Activated CD8-positive, alpha-beta memory T cell treated with anti-CD3 and anti-CD28 coated beads, Interleukin-2, amount 10 ng/mL, durations not matched to agents 7 days and 5 days (primary cell): Measurements from ENCODE around the gene E2F7. TPM values are rescaled to one million over a fixed set of nuclear protein-coding genes. Genes with fewer than 3 reads are reported as not detected.
"Not testable (repeated sequence)": the region's sequence is repeated elsewhere in the genome, so short reads cannot be mapped to it uniquely, and the experiment has no call there.

Experiments
- ATAC-seq: fragments of 150-1000 bp; cut with Tn5 transposase; one replicate; pipeline ENCODE4 v1.10.0; 2021; ENCODE audit warnings: moderate library complexity
- CTCF ChIA-PET: fragments of 350-600 bp; sonication (Branson Sonifier 250); formaldehyde crosslinking; loops from one replicate; lab custom pipeline; 2021; ENCODE audit warnings: antibody characterized with exemption; lab: Charles Lee
- DNase-seq: peaks from one replicate; pipeline ENCODE4 v3.0.0-alpha.2; 2020
- H3K27ac Mint-ChIP-seq: one replicate; pipeline ENCODE4 v1.8.0; 2021; ENCODE audit warnings: mild to moderate bottlenecking, mixed read lengths
- H3K27me3 Mint-ChIP-seq: one replicate; pipeline ENCODE4 v1.8.0; 2021; ENCODE audit warnings: mixed read lengths
- H3K36me3 Mint-ChIP-seq: one replicate; pipeline ENCODE4 v1.8.0; 2021; ENCODE audit warnings: mild to moderate bottlenecking, mixed read lengths
- H3K4me1 Mint-ChIP-seq: one replicate; pipeline ENCODE4 v1.8.0; 2021; ENCODE audit warnings: mixed read lengths
- H3K4me3 Mint-ChIP-seq: one replicate; pipeline ENCODE4 v1.8.0; 2021; ENCODE audit warnings: mild to moderate bottlenecking, moderate library complexity, mixed read lengths
- H3K9me3 Mint-ChIP-seq: one replicate; pipeline ENCODE4 v1.8.0; 2022; ENCODE audit warnings: low read depth, mixed read lengths
- total RNA-seq, 2 experiments: library from RNA; stranded (reverse); gene quantifications; one replicate each; pipeline ENCODE4 v1.2.3, GENCODE V29; 2021

The E2F7 gene
- total RNA-seq, result 10 to 100 TPM; 20.2 to 26.1 TPM

DNA sequence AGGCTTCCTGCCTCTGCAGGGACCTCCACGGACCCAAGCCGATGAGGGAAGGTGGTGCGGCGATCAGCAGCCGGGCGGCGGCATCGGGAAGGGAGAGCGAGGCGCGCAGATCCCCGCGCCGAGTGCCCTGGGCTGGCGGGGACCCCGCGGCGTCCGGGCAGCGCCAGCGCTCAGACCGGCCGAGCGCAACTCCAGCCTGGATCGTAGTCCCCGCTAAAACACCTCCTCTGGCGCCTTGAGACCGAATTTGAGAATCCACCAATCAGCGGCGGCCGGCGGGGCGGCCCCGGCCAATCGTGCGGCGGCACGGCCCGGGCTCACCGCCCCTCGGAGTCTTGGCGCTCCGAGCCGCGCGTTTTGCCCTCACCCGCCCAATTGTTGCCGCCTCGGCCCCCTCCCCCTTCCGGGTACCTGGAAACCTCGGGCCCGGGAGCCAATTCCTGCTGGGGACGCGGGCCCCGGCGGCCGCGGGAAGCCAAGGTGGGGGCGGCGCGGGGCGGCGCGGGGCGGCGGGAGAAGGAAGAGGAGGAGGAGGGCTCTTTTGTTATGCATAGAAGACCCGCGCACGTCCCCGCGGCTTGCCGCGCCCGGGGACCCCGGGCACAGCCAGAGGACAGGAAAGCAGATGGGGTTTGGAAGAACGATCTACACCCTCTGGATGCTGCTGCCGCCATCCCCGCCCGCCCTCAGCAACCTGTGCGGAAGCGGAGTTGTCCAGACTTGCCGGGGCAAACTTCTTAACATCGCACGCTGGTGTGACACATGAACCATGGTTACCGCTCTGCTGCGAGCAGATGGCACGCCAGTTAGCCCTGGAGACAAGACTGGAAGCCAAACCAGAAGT lies at the start of gene E2F7:
Gene E2F7, minus strand, starts transcription at position 209 of the 844 bp plus-strand sequence. CDS start 934 bp downstream, outside the sequence.
- CTCF ChIA-PET, result no interaction called here
- H3K4me1 Mint-ChIP-seq, result peaks cover 40% of the 10 kb centered on the region
- peaks cover 31% of the 10 kb centered on the region for H3K36me3 Mint-ChIP-seq
- peak within 1 kb of the TSS; percentile 83 for H3K27ac Mint-ChIP-seq
- H3K27me3 Mint-ChIP-seq, result peaks cover 17% of the 10 kb centered on the region
- DNase-seq (peak; percentile 91), ATAC-seq (peak; percentile 97)
- no peaks in the 10 kb centered on the region for H3K9me3 Mint-ChIP-seq
- peak within 1 kb of the TSS; percentile 79 for H3K4me3 Mint-ChIP-seq

DNA sequence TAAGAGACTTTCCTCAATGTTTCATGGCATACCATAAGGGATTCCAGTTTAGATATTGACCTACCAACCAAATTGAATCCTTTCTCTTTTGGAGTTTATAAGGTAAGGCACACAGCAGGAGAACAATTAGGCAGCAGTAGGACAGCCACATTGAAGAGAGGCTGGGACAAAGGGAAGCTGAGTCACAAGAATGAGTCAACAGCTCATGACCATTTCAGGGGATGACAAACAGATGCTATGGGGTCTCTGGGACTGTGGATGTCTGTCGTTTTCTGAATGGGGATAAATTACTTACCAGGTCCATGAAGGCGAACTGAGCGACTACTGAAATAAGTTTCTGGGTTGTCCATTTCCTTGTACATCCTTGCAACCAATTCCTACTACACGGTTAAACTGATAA lies 48.6 kb upstream of the E2F7 start:
- Mint-ChIP-seq H3K27ac (no peak overlapping the region), H3K27me3 (no peaks in the 10 kb centered on the region), H3K36me3 (no peaks in the 10 kb centered on the region), H3K4me3 (no peak overlapping the region), H3K4me1 (no peaks in the 10 kb centered on the region), H3K9me3 (peaks cover 3% of the 10 kb centered on the region)
- CTCF ChIA-PET, result no interaction called here
- DNase-seq (no peak), ATAC-seq (no peak)

DNA sequence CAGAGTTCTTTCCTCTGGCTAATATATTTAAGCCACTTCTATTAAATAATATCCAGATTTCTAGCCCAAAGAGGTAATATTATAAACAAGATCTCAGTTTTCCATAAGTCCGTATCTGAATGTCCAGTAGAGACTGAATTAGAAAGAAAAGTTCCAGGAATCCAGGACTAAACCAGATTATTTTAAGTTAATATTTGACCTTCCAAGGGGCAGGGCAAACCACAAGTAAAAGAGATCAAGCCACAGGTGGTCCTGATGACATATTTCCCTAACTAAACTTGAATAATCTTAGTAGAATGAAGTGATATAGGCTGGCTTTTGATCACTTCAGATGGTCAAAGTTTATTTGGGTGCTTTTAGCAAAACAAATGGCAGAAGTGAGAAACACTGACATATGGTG lies 43.3 kb upstream of the E2F7 start:
- ATAC-seq, result no peak
- H3K4me3 Mint-ChIP-seq, result no peak overlapping the region
- no peak overlapping the region for H3K27ac Mint-ChIP-seq
- DNase-seq, result no peak
- H3K36me3 Mint-ChIP-seq, result no peaks in the 10 kb centered on the region
- H3K9me3 Mint-ChIP-seq, result peaks cover 3% of the 10 kb centered on the region
- H3K4me1 Mint-ChIP-seq, result peaks cover 1% of the 10 kb centered on the region
- CTCF ChIA-PET, result no interaction called here
- no peaks in the 10 kb centered on the region for H3K27me3 Mint-ChIP-seq

DNA sequence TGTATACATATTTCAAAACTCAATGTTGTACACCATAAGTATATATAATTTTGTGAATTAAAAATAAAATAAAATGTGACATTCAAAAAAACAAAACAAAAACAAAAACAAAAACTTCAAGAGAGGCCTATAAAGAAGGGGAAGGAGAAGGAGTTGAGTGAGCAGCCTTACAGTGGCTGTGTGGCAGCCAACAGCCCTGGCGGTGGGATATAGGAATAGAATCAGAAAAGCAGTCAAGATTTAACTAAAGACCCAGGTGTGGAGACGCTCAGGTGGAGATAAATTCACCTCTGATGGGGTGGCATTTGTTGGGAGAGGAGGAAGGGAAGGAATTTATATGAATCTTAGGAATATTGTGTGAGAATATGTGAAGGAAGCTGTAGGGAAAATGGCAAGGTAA lies 41.8 kb upstream of the E2F7 start:
- peaks cover 3% of the 10 kb centered on the region for H3K9me3 Mint-ChIP-seq
- H3K27me3 Mint-ChIP-seq, result no peaks in the 10 kb centered on the region
- CTCF ChIA-PET, result no interaction called here
- H3K27ac Mint-ChIP-seq, result no peak overlapping the region
- H3K36me3 Mint-ChIP-seq, result no peaks in the 10 kb centered on the region
- DNase-seq (no peak), ATAC-seq (no peak)
- peaks cover 1% of the 10 kb centered on the region for H3K4me1 Mint-ChIP-seq
- H3K4me3 Mint-ChIP-seq, result no peak overlapping the region

DNA sequence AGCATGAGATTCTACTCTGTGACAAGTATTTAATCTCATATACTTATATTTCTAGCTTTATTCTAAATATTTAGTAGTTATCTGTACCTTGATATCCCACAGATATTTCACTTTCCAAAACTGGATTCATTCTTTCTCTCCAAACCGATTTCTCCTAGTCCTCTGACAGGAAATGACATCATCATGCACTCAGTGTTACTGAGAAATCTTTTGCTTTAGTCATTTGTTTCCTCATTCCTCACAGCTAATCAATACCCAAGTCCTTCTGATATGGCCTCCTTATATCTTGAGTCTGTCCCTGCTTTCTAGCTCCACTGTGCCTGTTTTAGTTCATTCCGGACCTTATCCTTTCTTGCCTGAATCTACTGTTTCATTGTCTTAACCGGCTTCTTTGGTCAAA lies 39.4 kb upstream of the E2F7 start:
- Mint-ChIP-seq H3K27ac (no peak overlapping the region), H3K27me3 (no peaks in the 10 kb centered on the region), H3K4me1 (peaks cover 1% of the 10 kb centered on the region), H3K9me3 (no peaks in the 10 kb centered on the region), H3K4me3 (no peak overlapping the region), H3K36me3 (no peaks in the 10 kb centered on the region)
- DNase-seq (no peak), ATAC-seq (no peak)
- CTCF ChIA-PET, result no interaction called here

GRCh38 chr12:77104286-77104685 lies 38.9 kb upstream of the E2F7 start:
- H3K27ac Mint-ChIP-seq, result no peak overlapping the region
- no peak for ATAC-seq
- H3K27me3 Mint-ChIP-seq, result no peaks in the 10 kb centered on the region

DNA sequence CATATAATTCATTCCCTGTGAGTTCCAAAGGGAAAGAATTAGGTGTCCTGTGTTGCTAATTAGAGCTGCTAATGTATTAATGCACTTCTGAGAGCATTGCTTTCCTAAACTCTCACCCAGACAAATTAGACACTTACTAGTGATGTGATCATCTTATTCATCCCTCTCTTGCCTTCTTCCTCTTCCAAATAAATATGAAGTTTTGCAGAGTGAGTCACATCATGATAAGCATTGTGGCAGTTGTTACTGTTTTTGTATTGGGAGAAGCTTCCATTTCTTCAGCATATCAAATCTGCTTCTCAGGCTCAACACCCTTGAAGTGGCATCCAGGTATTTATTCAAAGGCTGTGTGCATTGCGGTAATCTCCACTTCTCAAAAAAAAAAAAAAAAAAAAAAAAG lies 37.3 kb upstream of the E2F7 start:
- CTCF ChIA-PET, result no interaction called here
- no peak overlapping the region for H3K4me3 Mint-ChIP-seq
- H3K27me3 Mint-ChIP-seq, result no peaks in the 10 kb centered on the region
- no peak for ATAC-seq
- no peak overlapping the region for H3K27ac Mint-ChIP-seq
- no peaks in the 10 kb centered on the region for H3K9me3 Mint-ChIP-seq
- H3K4me1 Mint-ChIP-seq, result peaks cover 1% of the 10 kb centered on the region
- no peaks in the 10 kb centered on the region for H3K36me3 Mint-ChIP-seq
- DNase-seq, result no peak

More at GRCh38 chr12:77104286-77104685, 38.9 kb upstream of the E2F7 start:
- no peak for DNase-seq
- no peaks in the 10 kb centered on the region for H3K9me3 Mint-ChIP-seq
- no peaks in the 10 kb centered on the region for H3K36me3 Mint-ChIP-seq
- H3K4me1 Mint-ChIP-seq, result peaks cover 1% of the 10 kb centered on the region
- no peak overlapping the region for H3K4me3 Mint-ChIP-seq
- CTCF ChIA-PET, result no interaction called here

- H3K27ac Mint-ChIP-seq, result no peak overlapping the region
- no peak overlapping the region for H3K4me3 Mint-ChIP-seq
- CTCF ChIA-PET, result no interaction called here
- H3K36me3 Mint-ChIP-seq, result no peaks in the 10 kb centered on the region
- H3K9me3 Mint-ChIP-seq, result no peaks in the 10 kb centered on the region
- H3K27me3 Mint-ChIP-seq, result no peaks in the 10 kb centered on the region
- DNase-seq (no peak), ATAC-seq (no peak)
- peaks cover 1% of the 10 kb centered on the region for H3K4me1 Mint-ChIP-seq
Measured at GRCh38 chr12:77102123-77102522, 36.8 kb upstream of the E2F7 start.

DNA sequence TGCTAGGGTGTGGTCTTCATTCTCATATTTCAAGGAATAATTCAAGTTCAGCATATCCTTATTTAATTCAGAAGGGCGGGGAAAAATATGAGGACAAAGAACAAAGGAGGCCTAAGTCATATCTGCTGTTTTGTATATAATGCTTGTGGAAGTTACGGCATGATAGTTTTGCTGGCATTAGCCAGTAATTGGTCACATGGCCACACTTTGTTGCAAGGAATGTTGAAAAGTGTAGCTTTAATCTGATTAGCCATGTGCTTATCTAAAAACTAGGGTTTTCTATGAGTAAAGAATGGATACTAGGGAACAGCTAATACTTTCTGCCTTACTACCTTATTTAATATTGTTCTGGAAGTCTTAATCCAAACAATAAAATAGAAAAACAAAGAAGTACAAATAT lies 34.4 kb upstream of the E2F7 start:
- ATAC-seq (no peak), DNase-seq (no peak)
- CTCF ChIA-PET, result no interaction called here
- Mint-ChIP-seq H3K36me3 (no peaks in the 10 kb centered on the region), H3K4me3 (no peak overlapping the region), H3K9me3 (no peaks in the 10 kb centered on the region), H3K4me1 (no peaks in the 10 kb centered on the region), H3K27ac (no peak overlapping the region), H3K27me3 (no peaks in the 10 kb centered on the region)

DNA sequence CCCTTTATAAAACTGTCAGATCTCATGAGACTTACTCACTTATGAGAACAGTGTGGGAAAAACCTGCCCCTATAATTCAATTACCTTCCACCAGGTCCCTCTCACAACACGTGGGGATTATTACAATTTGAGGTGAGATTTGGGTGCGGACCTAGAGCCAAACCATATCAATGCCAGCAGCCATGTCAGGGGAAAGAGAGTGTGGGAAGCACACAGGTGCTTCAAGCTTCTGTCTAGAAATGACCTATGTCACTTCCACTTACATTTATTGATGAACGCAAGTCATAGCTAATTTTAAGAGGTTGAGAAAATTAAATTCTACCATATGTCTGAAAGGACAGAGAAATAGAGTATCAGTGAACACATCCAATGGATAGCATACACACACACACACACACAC lies 32.5 kb upstream of the E2F7 start:
- CTCF ChIA-PET, result no interaction called here
- no peaks in the 10 kb centered on the region for H3K4me1 Mint-ChIP-seq
- no peak for ATAC-seq
- DNase-seq, result no peak
- no peak overlapping the region for H3K27ac Mint-ChIP-seq
- no peaks in the 10 kb centered on the region for H3K36me3 Mint-ChIP-seq
- no peak overlapping the region for H3K4me3 Mint-ChIP-seq
- no peaks in the 10 kb centered on the region for H3K9me3 Mint-ChIP-seq
- H3K27me3 Mint-ChIP-seq, result no peaks in the 10 kb centered on the region

GRCh38 chr12:77092227-77092626 lies 26.9 kb upstream of the E2F7 start:
- ATAC-seq, H3K9me3 Mint-ChIP-seq, DNase-seq, CTCF ChIA-PET, H3K4me3 Mint-ChIP-seq, H3K4me1 Mint-ChIP-seq, H3K36me3 Mint-ChIP-seq, H3K27ac Mint-ChIP-seq, H3K27me3 Mint-ChIP-seq: not testable (repeated sequence)

DNA sequence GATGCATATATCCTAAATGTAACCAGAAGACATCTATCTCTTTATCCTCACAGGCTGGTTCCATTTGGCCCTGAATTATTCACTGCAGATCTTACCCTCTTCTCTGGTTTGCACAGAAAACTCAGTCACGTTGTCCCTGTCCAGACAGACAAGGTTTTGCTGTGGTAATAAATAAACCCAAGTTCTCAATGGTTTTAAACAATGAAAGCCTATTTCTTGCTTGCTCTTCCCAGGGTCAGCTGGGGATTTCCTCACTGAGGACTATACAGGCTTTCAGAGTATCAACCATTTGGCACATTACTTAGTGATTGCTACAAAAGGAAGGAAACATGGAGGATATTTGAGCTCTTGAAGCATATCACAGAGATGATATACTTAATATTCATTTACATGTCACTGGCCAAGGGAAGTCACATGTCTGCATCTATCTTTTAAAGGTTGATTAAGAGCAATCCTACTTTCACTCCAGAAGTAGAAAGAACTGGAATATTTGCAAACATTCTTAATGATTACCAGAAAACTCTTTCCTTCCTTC lies 24.4 kb upstream of the E2F7 start:
- Mint-ChIP-seq H3K27ac (no peak overlapping the region), H3K36me3 (no peaks in the 10 kb centered on the region), H3K4me1 (no peaks in the 10 kb centered on the region), H3K9me3 (no peaks in the 10 kb centered on the region), H3K4me3 (no peak overlapping the region), H3K27me3 (no peaks in the 10 kb centered on the region)
- no peak for ATAC-seq
- CTCF ChIA-PET, result no interaction called here
- no peak for DNase-seq

DNA sequence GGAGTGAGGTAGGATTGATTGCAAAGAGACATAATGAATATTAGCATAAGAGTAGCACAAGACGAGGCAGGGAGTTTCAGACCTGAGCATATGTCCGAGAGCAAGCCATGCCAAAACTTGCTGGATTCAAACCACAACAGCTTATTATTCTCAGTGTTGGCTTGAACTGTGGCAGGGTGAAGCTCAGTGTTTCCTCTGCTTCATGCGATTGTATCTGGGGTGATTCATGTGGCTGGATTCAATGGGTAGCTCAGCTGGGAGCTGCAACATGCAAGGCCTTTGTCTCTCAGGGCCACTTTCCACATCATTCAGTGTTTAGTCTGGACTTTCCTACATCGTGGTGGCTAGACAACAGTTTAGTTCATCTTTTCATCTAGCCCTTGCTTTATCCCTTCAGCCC lies 22.1 kb upstream of the E2F7 start:
- Mint-ChIP-seq H3K27ac (no peak overlapping the region), H3K4me3 (no peak overlapping the region), H3K9me3 (no peaks in the 10 kb centered on the region), H3K36me3 (no peaks in the 10 kb centered on the region), H3K27me3 (no peaks in the 10 kb centered on the region), H3K4me1 (no peaks in the 10 kb centered on the region)
- ATAC-seq, result no peak
- DNase-seq, result no peak
- CTCF ChIA-PET, result no interaction called here

- Mint-ChIP-seq H3K27me3 (peaks cover 11% of the 10 kb centered on the region), H3K27ac (no peak overlapping the region), H3K36me3 (no peaks in the 10 kb centered on the region), H3K9me3 (no peaks in the 10 kb centered on the region), H3K4me3 (no peak overlapping the region), H3K4me1 (no peaks in the 10 kb centered on the region)
- CTCF ChIA-PET, result no interaction called here
- ATAC-seq, result no peak
- DNase-seq, result no peak
Measured at GRCh38 chr12:77082021-77082420, 16.7 kb upstream of the E2F7 start.
